Measurements from ENCODE around the gene PABPN1L. TPM values are rescaled to one million over a fixed set of nuclear protein-coding genes. Genes with fewer than 3 reads are reported as not detected.
"Not testable (repeated sequence)": the region's sequence is repeated elsewhere in the genome, so short reads cannot be mapped to it uniquely, and the experiment has no call there.

The PABPN1L gene
- total RNA-seq, 1 experiment from 2014 or later, result 0.57 TPM

DNA sequence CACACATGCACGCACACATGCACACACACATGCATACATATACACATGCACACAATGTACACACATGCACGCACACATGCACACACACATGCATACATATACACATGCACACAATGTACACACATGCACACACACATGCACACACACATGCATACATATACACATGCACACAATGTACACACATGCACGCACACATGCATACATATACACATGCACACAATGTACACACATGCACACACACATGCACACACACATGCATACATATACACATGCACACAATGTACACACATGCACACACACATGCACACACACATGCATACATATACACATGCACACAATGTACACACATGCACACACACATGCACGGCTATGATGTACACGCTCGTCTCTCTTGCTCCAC lies 27.8 kb upstream of the PABPN1L start:
- RAD21 ChIA-PET (ENCODE audit: low non-redundant PET in 1 of 2, low total read pairs in 2 of 2, uncharacterized antibody in 2 of 2, unreplicated experiment in 2 of 2); ATAC-seq; H3K27me3 ChIP-seq (ENCODE audit: insufficient read depth, low read length): not testable (repeated sequence)

DNA sequence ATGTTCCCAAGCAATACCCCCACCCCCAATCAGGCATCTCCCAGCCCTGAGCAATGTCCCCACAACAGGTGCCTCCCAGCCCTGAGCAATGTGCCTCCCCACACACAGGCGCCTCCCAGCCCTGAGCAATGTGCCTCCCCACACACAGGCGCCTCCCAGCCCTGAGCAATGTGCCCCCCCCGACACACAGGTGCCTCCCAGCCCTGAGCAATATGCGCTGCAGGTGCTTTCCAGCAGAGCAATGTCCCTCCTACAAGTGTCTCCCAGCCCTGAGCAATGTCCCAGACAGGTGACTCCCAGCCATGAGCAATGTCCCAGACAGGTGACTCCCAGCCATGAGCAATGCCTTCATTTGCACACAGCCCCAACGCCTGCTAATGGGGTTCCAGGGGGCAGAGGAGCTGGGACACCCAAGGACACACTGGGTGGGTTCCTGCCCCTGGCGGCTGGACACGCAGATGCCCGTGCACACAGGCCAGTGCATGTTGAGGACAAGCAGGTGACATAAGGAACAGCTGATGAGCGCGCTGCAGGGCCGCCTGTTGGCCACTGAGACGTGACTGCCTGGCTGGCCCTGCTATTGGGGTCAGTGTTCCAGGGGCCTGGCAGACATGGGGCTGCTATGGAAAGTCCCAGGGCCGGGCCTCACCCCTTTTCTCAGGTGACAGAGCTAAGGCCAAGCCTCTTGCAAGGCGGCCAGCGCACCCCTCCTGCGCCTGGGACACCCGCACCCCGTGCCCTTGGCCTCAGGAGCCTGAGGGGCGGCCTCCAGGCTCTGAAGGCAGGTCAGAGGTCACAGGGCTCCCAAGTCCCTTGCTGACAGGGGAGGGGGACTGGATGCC lies 26.9 kb upstream of the PABPN1L start:
- DNase-seq (ENCODE audit: low read depth, low spot score) (no peak), ATAC-seq (no peak)
- RAD21 ChIA-PET (ENCODE audit: low non-redundant PET in 1 of 2, low total read pairs in 2 of 2, uncharacterized antibody in 2 of 2, unreplicated experiment in 2 of 2), result no interaction called here
- TF ChIP-seq CEBPB (IDR thresholded peaks at IDR 0.05; ENCODE audit: low read depth) (no peak), YY1 (IDR thresholded peaks at IDR 0.05; ENCODE audit: extremely low read depth, insufficient replicate concordance, low read depth, low read length) (no peak), POLR2AphosphoS5 (IDR thresholded peaks at IDR 0.05; ENCODE audit: low read depth, low read length) (no peak), JUND (IDR thresholded peaks at IDR 0.05) (no peak), EZH2phosphoT487 (IDR thresholded peaks at IDR 0.05; ENCODE audit: borderline replicate concordance) (no peak), FOSL1 (IDR thresholded peaks at IDR 0.05; ENCODE audit: low read depth) (no peak), ZNF274 (IDR thresholded peaks at IDR 0.05; ENCODE audit: low read depth, low read length) (no peak), POLR2A (IDR thresholded peaks at IDR 0.05; ENCODE audit: borderline replicate concordance, extremely low read depth, insufficient read depth, insufficient read length) (no peak), EZH2 (IDR thresholded peaks at IDR 0.05) (no peak), SP1 (IDR thresholded peaks at IDR 0.05; ENCODE audit: low read depth) (no peak)
- TF ChIP-seq, protein P1, sequence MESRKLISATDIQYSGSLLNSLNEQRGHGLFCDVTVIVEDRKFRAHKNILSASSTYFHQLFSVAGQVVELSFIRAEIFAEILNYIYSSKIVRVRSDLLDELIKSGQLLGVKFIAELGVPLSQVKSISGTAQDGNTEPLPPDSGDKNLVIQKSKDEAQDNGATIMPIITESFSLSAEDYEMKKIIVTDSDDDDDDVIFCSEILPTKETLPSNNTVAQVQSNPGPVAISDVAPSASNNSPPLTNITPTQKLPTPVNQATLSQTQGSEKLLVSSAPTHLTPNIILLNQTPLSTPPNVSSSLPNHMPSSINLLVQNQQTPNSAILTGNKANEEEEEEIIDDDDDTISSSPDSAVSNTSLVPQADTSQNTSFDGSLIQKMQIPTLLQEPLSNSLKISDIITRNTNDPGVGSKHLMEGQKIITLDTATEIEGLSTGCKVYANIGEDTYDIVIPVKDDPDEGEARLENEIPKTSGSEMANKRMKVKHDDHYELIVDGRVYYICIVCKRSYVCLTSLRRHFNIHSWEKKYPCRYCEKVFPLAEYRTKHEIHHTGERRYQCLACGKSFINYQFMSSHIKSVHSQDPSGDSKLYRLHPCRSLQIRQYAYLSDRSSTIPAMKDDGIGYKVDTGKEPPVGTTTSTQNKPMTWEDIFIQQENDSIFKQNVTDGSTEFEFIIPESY (IDR thresholded peaks at IDR 0.05; ENCODE audit: extremely low read depth, insufficient replicate concordance, low read length), result no peak
- TF ChIP-seq, protein P2, sequence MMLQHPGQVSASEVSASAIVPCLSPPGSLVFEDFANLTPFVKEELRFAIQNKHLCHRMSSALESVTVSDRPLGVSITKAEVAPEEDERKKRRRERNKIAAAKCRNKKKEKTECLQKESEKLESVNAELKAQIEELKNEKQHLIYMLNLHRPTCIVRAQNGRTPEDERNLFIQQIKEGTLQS (IDR thresholded peaks at IDR 0.05), result no peak
- TF ChIP-seq, protein P3, sequence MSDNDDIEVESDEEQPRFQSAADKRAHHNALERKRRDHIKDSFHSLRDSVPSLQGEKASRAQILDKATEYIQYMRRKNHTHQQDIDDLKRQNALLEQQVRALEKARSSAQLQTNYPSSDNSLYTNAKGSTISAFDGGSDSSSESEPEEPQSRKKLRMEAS (IDR thresholded peaks at IDR 0.05), result no peak
- TF ChIP-seq, protein P4, sequence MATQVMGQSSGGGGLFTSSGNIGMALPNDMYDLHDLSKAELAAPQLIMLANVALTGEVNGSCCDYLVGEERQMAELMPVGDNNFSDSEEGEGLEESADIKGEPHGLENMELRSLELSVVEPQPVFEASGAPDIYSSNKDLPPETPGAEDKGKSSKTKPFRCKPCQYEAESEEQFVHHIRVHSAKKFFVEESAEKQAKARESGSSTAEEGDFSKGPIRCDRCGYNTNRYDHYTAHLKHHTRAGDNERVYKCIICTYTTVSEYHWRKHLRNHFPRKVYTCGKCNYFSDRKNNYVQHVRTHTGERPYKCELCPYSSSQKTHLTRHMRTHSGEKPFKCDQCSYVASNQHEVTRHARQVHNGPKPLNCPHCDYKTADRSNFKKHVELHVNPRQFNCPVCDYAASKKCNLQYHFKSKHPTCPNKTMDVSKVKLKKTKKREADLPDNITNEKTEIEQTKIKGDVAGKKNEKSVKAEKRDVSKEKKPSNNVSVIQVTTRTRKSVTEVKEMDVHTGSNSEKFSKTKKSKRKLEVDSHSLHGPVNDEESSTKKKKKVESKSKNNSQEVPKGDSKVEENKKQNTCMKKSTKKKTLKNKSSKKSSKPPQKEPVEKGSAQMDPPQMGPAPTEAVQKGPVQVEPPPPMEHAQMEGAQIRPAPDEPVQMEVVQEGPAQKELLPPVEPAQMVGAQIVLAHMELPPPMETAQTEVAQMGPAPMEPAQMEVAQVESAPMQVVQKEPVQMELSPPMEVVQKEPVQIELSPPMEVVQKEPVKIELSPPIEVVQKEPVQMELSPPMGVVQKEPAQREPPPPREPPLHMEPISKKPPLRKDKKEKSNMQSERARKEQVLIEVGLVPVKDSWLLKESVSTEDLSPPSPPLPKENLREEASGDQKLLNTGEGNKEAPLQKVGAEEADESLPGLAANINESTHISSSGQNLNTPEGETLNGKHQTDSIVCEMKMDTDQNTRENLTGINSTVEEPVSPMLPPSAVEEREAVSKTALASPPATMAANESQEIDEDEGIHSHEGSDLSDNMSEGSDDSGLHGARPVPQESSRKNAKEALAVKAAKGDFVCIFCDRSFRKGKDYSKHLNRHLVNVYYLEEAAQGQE (IDR thresholded peaks at IDR 0.05; ENCODE audit: low read depth), result no peak

More for the DNA sequence above, 27.8 kb upstream of the PABPN1L start:
- BruUV-seq (replicated peaks); DNase-seq (ENCODE audit: low read depth, low spot score); H2AFZ ChIP-seq (ENCODE audit: low read depth, low read length, poor library complexity, severe bottlenecking); H3K79me2 ChIP-seq (ENCODE audit: insufficient read depth, low read length); H3K4me3 ChIP-seq (replicated peaks in 1 of 2; ENCODE audit: low read depth in 1 of 2, low read length in 2 of 2); intact Hi-C loops (cut with micrococcal nuclease); POLR2A ChIA-PET; H3K36me3 ChIP-seq (ENCODE audit: control insufficient read depth in 1 of 2, insufficient read depth in 2 of 2, low read length in 2 of 2); H3K4me1 ChIP-seq (ENCODE audit: control insufficient read depth in 1 of 2, insufficient read depth in 2 of 2, low read length in 2 of 2); H3K4me2 ChIP-seq (ENCODE audit: low read length); H3K9me3 ChIP-seq (ENCODE audit: control insufficient read depth in 1 of 2, insufficient read depth in 1 of 2, low read depth in 1 of 2, low read length in 2 of 2); H3K9me2 ChIP-seq (ENCODE audit: insufficient read depth); H3K9ac ChIP-seq (ENCODE audit: low read length); H4K20me1 ChIP-seq (ENCODE audit: insufficient read depth); CTCF ChIA-PET; H3K27ac ChIP-seq (ENCODE audit: low read depth, low read length): not testable (repeated sequence)

More for the DNA sequence above, 26.9 kb upstream of the PABPN1L start:
- Histone ChIP-seq H3K36me3 (ENCODE audit: control insufficient read depth in 1 of 2, insufficient read depth in 2 of 2, low read length in 2 of 2) (no peaks in the 10 kb centered on the region; a peak in 2 of 4 replicates), H3K4me1 (ENCODE audit: control insufficient read depth in 1 of 2, insufficient read depth in 2 of 2, low read length in 2 of 2) (peaks cover 0 to 4% of the 10 kb centered on the region in 2 experiments; a peak in 2 of 4 replicates), H3K9me3 (ENCODE audit: control insufficient read depth in 1 of 2, insufficient read depth in 1 of 2, low read depth in 1 of 2, low read length in 2 of 2) (no peaks in the 10 kb centered on the region), H3K27me3 (ENCODE audit: insufficient read depth, low read length) (no peaks in the 10 kb centered on the region), H3K4me3 (replicated peaks in 1 of 2; ENCODE audit: low read depth in 1 of 2, low read length in 2 of 2) (no peak overlapping the region), H4K20me1 (ENCODE audit: insufficient read depth) (no peaks in the 10 kb centered on the region), H3K27ac (ENCODE audit: low read depth, low read length) (no peak overlapping the region), H2AFZ (ENCODE audit: low read depth, low read length, poor library complexity, severe bottlenecking) (no peak overlapping the region), H3K4me2 (ENCODE audit: low read length) (no peak overlapping the region), H3K9ac (ENCODE audit: low read length) (no peak overlapping the region), H3K79me2 (ENCODE audit: insufficient read depth, low read length) (no peaks in the 10 kb centered on the region), H3K9me2 (ENCODE audit: insufficient read depth) (no peaks in the 10 kb centered on the region)
- BruUV-seq (replicated peaks), result no TSS peak
- ChIA-PET POLR2A (no interaction called here), CTCF (no interaction called here)
- intact Hi-C loops (cut with micrococcal nuclease), result no loop called here

All from HCT116 (cell line).